CD14-positive monocyte (primary cell): ENCODE measurements around the gene DCAF17. TPM values are rescaled to one million over a fixed set of nuclear protein-coding genes. Genes with fewer than 3 reads are reported as not detected.

Source experiments
- DNase-seq, 3 donors: peaks; one replicate each; pipeline ENCODE4 v3.0.0-alpha.2; 2011 to 2022
- H2AFZ ChIP-seq: 2 replicates; pipeline ENCODE4 v1.6.0; 2012; ENCODE audit warnings: mild to moderate bottlenecking, low read depth, low read length, inconsistent platforms; ENCODE audit not compliant: insufficient read depth, poor library complexity, severe bottlenecking
- H3K27ac ChIP-seq, 2 donors: 1 replicate in 1 of 2; 2 replicates in 1 of 2; pipeline ENCODE4 v1.5.1; 2012 to 2013; ENCODE audit warnings: low read length in 2 of 2, control low read depth in 1 of 2, inconsistent platforms in 1 of 2, low read depth in 1 of 2, mild to moderate bottlenecking in 1 of 2
- H3K27me3 ChIP-seq, 2 donors: one replicate each; pipeline versions ENCODE4 v1.6.0 to v1.6.1; 2011 to 2013; ENCODE audit warnings: low read length in 2 of 2; ENCODE audit not compliant: control insufficient read depth in 2 of 2, insufficient read depth in 2 of 2
- H3K36me3 ChIP-seq, 2 donors: replicated peaks in 1 of 2; 1 replicate in 1 of 2; 2 replicates in 1 of 2; pipeline versions ENCODE4 v1.5.1 to v1.6.1; 2012 to 2013; ENCODE audit warnings: low read length in 2 of 2, control low read depth in 1 of 2, inconsistent platforms in 1 of 2, mild to moderate bottlenecking in 1 of 2; ENCODE audit not compliant: insufficient read depth in 2 of 2, control insufficient read depth in 1 of 2
- H3K4me1 ChIP-seq, 2 donors: 1 replicate in 1 of 2; 2 replicates in 1 of 2; pipeline versions ENCODE4 v1.5.1 to v1.6.1; 2012 to 2013; ENCODE audit warnings: low read length in 2 of 2, control low read depth in 1 of 2, inconsistent platforms in 1 of 2, mild to moderate bottlenecking in 1 of 2, moderate library complexity in 1 of 2; ENCODE audit not compliant: insufficient read depth in 2 of 2, control insufficient read depth in 1 of 2
- H3K4me2 ChIP-seq: replicated peaks from 2 replicates; pipeline ENCODE3; 2012; ENCODE audit warnings: low read length, moderate library complexity, mild to moderate bottlenecking; ENCODE audit not compliant: poor library complexity, severe bottlenecking; ENCODE audit errors: extremely low read depth
- H3K4me3 ChIP-seq, 3 experiments: fragments of 200-600 bp in 1 of 3; sonication (generic) in 1 of 3; replicated peaks in 1 of 3; 1 replicate in 2 of 3; 2 replicates in 1 of 3; pipeline ENCODE4 v1.5.1; 2011 to 2013; ENCODE audit warnings: low read length in 3 of 3, mild to moderate bottlenecking in 3 of 3, control low read depth in 2 of 3, low read depth in 2 of 3, inconsistent platforms in 1 of 3, moderate library complexity in 1 of 3
- H3K79me2 ChIP-seq: 2 replicates; pipeline ENCODE4 v1.6.0; 2012; ENCODE audit warnings: mild to moderate bottlenecking, control low read depth, inconsistent platforms, low read length, moderate library complexity; ENCODE audit not compliant: insufficient read depth
- H3K9ac ChIP-seq: 2 replicates; pipeline ENCODE4 v1.6.0; 2017; ENCODE audit warnings: low read length, mild to moderate bottlenecking; ENCODE audit not compliant: insufficient read depth, poor library complexity, severe bottlenecking
- H3K9me3 ChIP-seq, 2 donors: replicated peaks in 1 of 2; 1 replicate in 1 of 2; 2 replicates in 1 of 2; pipeline versions ENCODE4 v1.5.1 to v1.6.1; 2012 to 2013; ENCODE audit warnings: low read length in 2 of 2, control low read depth in 1 of 2; ENCODE audit not compliant: control insufficient read depth in 1 of 2, insufficient read depth in 1 of 2
- H4K20me1 ChIP-seq: 2 replicates; pipeline ENCODE4 v1.6.0; 2012; ENCODE audit warnings: mild to moderate bottlenecking, low read length, control low read depth, moderate library complexity; ENCODE audit not compliant: insufficient read depth
- H3K27ac Mint-ChIP-seq, 7 donors: one replicate each; pipeline ENCODE4 v1.8.0; 2020; ENCODE audit warnings: mild to moderate bottlenecking in 7 of 7, mixed read lengths in 7 of 7, moderate library complexity in 6 of 7, inconsistent platforms in 2 of 7
- H3K27me3 Mint-ChIP-seq, 3 donors: one replicate each; pipeline ENCODE4 v1.8.0; 2021 to 2022; ENCODE audit warnings: low read depth in 3 of 3, mild to moderate bottlenecking in 3 of 3, mixed read lengths in 3 of 3, moderate library complexity in 3 of 3, inconsistent platforms in 1 of 3
- H3K36me3 Mint-ChIP-seq, 2 donors: one replicate each; pipeline ENCODE4 v1.8.0; 2020; ENCODE audit warnings: mixed read lengths in 2 of 2, inconsistent platforms in 1 of 2, mild to moderate bottlenecking in 1 of 2
- H3K4me1 Mint-ChIP-seq: one replicate; pipeline ENCODE4 v1.8.0; 2020; ENCODE audit warnings: mild to moderate bottlenecking, mixed read lengths
- H3K4me3 Mint-ChIP-seq, 2 donors: one replicate each; pipeline ENCODE4 v1.8.0; 2020; ENCODE audit warnings: mild to moderate bottlenecking in 2 of 2, mixed read lengths in 2 of 2, moderate library complexity in 1 of 2
- H3K9me3 Mint-ChIP-seq, 7 donors: one replicate each; pipeline ENCODE4 v1.8.0; 2020 to 2022; ENCODE audit warnings: mixed read lengths in 7 of 7, mild to moderate bottlenecking in 6 of 7, moderate library complexity in 6 of 7, inconsistent platforms in 2 of 7
- WGBS: methylation state at CpG from one replicate; pipeline ENCODE4 v1.1.5; 2013; ENCODE audit warnings: missing lambda C conversion rate; ENCODE audit not compliant: insufficient coverage; 5-methylcytosine and 5-hydroxymethylcytosine counted together
- intact Hi-C, 2 donors: fragments of 100-400 bp; cut with micrococcal nuclease; formaldehyde crosslinking; loops; one replicate each; pipeline versions ENCODE4 v1.15.0 to v1.15.1; 2023
- polyA plus RNA-seq, 3 donors: library from polyadenylated mRNA; depleted of rRNA in 1 of 3; unstranded in 2 of 3; stranded (reverse) in 1 of 3; fragments of 300-500 nt in 2 of 3; fragments of >200 nt in 1 of 3; fragmentation: Illumina TruSeq in 2 of 3; gene quantifications; 1 replicate in 2 of 3; 2 replicates in 1 of 3; pipeline ENCODE4 v1.2.3, GENCODE V29; 2012 to 2021
- TF ChIP-seq, protein P1 (sequence below): fragments of 200-600 bp; IDR thresholded peaks from one replicate; pipeline ENCODE4 v1.8.0; 2022; ENCODE audit warnings: antibody characterized with exemption, mild to moderate bottlenecking

Gene DCAF17
- polyA plus RNA-seq, 3 donors = 4.1 to 7.2 (median 7.0) TPM

DNA sequence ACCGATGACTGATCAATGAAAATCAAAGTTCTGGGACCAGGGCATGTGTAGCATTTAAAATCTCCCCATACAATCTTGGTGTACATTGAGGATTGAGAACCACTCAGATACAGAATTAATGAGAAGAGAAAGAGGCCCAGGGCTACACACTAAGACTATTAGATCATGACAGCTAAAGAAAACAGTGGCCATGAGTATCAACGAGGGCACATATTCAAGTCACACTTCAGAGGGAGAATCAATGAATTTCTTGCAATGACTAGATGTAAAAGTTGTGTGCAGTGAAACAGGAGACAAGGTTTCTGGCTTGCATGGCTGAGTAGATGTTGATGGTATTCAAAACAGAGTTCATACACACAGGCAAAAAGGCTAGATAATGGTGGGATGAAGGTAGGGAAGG is 29.3 kb upstream of the DCAF17 start:
- H3K27ac ChIP-seq = no peak overlapping the region
- H3K27me3 ChIP-seq = no peaks in the 10 kb centered on the region
- Mint-ChIP-seq H3K4me1 (peaks cover 11% of the 10 kb centered on the region), H3K27ac (no peak overlapping the region), H3K4me3 (no peak overlapping the region), H3K27me3 (no peaks in the 10 kb centered on the region), H3K9me3 (peaks cover 0 to 5% (median 2%) of the 10 kb centered on the region in 7 donors), H3K36me3 (peaks cover 2 to 5% of the 10 kb centered on the region in 2 donors)
- H2AFZ ChIP-seq = no peak overlapping the region
- TF ChIP-seq, protein P1, sequence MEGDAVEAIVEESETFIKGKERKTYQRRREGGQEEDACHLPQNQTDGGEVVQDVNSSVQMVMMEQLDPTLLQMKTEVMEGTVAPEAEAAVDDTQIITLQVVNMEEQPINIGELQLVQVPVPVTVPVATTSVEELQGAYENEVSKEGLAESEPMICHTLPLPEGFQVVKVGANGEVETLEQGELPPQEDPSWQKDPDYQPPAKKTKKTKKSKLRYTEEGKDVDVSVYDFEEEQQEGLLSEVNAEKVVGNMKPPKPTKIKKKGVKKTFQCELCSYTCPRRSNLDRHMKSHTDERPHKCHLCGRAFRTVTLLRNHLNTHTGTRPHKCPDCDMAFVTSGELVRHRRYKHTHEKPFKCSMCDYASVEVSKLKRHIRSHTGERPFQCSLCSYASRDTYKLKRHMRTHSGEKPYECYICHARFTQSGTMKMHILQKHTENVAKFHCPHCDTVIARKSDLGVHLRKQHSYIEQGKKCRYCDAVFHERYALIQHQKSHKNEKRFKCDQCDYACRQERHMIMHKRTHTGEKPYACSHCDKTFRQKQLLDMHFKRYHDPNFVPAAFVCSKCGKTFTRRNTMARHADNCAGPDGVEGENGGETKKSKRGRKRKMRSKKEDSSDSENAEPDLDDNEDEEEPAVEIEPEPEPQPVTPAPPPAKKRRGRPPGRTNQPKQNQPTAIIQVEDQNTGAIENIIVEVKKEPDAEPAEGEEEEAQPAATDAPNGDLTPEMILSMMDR = no peak
- no peak overlapping the region for H3K4me2 ChIP-seq
- no peak for DNase-seq
- intact Hi-C loops = no loop called here
- no CpG with 5 or more reads among the region's 2 CpGs for WGBS
- no peaks in the 10 kb centered on the region for H3K9me3 ChIP-seq
- no peaks in the 10 kb centered on the region for H3K36me3 ChIP-seq
- H3K4me1 ChIP-seq = peaks cover 0 to 3% of the 10 kb centered on the region in 2 donors
- H3K9ac ChIP-seq = no peak overlapping the region
- no peak overlapping the region for H3K4me3 ChIP-seq
- no peaks in the 10 kb centered on the region for H4K20me1 ChIP-seq
- no peaks in the 10 kb centered on the region for H3K79me2 ChIP-seq

DNA sequence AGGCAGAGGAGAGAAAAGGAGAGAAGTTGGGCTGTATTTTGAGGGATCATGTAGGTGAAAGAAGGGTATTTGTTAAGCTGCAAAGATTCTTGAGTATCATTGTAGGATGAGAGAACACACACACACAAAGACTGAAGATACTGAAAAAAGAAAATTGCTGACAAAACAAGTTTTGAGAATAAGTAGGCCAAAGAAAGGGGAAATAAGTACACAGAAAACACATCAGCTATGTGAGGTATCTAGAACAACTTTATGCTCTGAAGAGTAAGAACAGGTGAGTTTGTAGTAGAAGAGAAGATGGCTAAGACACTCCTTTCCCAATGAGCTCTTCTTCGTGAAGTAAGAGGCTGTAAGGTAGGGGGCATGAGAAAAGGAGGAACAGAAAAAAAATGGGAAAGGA is 28.5 kb upstream of the DCAF17 start:
- H2AFZ ChIP-seq = no peak overlapping the region
- no peaks in the 10 kb centered on the region for H4K20me1 ChIP-seq
- Mint-ChIP-seq H3K9me3 (peaks cover 0 to 5% (median 2%) of the 10 kb centered on the region in 7 donors), H3K27ac (peak overlapping the region in 2 of 7 donors; percentile 12 to 16), H3K27me3 (no peaks in the 10 kb centered on the region), H3K4me1 (peaks cover 12% of the 10 kb centered on the region), H3K4me3 (no peak overlapping the region), H3K36me3 (peaks cover 2 to 5% of the 10 kb centered on the region in 2 donors)
- H3K36me3 ChIP-seq = no peaks in the 10 kb centered on the region
- no peaks in the 10 kb centered on the region for H3K27me3 ChIP-seq
- peaks cover 0 to 3% of the 10 kb centered on the region in 2 donors for H3K4me1 ChIP-seq
- DNase-seq = no peak
- H3K4me2 ChIP-seq = no peak overlapping the region
- TF ChIP-seq, protein P1 = no peak
- no peaks in the 10 kb centered on the region for H3K9me3 ChIP-seq
- H3K27ac ChIP-seq = no peak overlapping the region
- no peak overlapping the region for H3K9ac ChIP-seq
- no peak overlapping the region for H3K4me3 ChIP-seq
- H3K79me2 ChIP-seq = no peaks in the 10 kb centered on the region
- intact Hi-C loops = no loop called here
- no CpG with 5 or more reads among the region's 1 CpG for WGBS
